Superior temporal gyrus (tissue), 1 donor: ENCODE measurements around the gene RAI2.

Experiments used
- DNase-seq: peaks from one replicate; pipeline ENCODE4 v3.0.0-alpha.2; 2016; ENCODE audit errors: extremely low spot score

RAI2 gene

DNA sequence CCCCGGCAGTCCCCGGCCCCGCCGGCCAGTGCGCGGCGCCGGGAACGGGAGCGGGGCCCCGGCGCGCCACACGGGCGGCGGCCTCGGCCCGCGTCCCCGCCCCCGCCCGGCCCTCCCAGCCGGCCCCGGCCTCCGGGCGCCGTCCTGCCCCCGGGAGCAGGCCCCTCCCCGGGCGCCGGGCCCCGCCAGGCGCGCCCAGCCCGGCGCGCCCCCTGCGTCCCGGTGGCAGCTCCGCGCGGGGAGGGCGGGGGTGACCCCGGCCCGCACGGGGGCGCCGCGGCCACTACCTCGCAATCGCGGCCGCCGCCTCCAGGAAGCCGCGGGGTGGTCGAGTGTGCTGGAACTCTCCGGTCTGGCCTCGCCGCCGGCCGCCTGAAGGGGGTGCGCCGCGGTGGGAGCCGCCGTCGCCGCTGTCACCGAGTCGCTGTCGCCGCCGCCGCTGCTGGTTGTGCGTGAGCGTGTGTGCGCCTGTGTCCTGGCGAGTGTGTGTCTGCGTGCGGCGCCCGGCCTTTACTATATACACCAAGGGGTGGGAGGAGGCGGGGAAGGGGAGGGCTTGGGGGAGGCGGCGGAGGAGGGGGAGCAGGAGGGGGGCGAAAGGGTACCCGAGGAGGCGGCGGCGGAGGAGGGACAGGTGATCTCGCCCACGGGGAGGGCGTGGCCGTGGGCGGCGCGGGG, at the start of gene RAI2:
Gene RAI2, minus strand, starts transcription at position 488 of the 678 bp plus-strand sequence. CDS start 59,288 bp downstream, outside the sequence.
- no peak for DNase-seq

DNA sequence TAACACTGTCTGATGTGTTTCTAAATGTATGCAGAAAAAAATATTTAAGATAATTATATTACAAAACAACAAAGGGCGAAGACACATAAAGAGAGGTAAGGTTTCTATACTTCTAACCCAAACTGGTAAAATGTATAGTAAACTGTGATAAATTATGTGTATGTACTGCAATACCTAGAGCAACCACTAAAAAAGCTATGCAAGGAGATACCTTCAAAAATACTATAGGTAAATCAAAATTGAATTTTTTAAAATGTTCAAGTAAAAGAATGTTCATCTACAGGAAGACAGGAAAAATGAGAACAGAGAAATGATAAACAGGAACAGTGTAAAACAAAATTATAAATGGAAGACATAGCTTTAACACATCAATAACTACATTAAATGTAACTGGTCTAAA, 27.3 kb upstream of the RAI2 start:
- no peak for DNase-seq

DNA sequence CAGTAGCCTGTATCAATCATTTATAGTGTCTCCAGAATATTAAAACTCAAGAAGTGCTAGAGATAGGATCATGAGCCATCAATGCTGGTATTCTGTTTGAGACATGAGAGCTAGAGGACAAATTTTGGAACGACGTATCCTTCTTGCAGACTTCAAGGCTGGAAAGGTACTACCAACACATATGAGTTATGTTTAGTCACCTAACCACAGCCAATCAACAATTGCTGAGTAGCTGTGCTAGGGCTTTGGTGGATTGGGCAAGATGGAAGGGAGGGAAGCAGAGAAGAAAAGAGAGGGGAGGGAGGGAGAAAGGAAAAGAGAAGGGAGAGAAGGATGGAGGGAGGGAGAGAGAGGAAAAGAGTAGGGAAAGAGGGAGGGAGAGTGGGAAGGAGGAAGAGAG, 21.6 kb upstream of the RAI2 start:
- DNase-seq: no peak

DNA sequence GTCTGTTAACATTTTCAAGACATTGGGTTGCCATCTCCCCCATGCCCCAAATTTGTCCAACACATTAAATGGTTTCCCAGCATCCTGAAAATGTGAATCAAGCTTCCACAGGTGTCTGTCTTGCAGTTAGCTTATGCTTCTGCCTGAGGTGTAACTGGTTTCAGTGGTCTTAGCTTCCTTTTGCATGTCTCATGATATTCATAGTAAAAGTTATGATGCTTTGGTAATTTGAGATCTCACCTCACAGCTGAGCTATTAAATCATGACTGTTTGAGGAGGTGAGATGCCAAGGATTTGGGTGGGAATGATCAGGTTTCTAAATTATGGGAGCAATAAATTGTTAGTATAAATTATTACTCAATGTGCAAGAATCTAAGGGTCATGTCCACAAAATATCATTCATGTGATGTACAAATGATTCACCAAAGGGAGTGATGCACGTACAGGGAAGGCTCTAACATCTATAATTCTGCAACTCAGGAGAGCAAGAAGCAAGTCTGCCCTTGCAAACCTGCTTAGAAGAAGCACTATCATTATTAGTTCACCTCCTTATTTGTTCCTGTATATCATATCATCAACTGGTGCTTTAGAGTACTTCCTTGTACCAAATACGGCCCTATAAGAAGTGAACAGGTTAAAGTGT, 17.1 kb upstream of the RAI2 start:
- DNase-seq: no peak

DNA sequence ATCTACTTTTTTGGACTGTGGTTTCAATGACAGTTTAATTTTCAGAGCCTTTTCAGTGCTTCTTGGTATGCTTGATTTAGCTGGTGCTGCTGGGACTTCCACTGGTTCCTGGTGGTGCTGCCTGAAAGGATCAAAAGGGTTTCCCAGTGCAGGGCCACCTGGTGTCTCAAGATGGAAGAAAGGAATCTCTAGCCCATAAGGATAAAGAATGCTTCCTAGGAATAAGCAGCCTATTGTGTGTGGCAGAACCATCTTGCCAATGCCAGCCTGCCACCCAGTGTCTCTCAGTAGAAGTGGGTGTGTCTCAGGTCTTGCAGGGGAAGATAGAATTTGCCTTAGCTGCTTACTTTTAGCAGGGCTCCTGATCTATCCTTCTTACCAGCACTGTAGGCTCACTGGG, 15.0 kb upstream of the RAI2 start:
- no peak for DNase-seq

DNA sequence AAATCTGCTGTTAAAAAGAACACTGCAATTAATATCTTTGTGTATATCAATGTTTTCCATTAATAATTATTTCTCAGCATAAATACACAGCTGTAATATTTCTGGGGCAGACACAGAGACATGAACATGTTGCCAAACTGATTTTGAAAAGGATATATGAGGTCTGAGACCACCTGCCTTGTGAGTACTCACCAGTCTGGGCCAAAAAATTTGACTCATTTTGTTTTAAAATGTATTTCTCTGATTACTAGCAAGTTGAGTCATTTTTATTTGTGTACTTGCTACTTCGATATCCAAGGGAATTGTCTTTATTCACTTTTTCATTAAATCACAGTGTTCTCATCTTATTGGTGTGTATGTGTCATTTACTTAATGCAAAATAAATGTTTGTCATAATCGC, 8.5 kb upstream of the RAI2 start:
- no peak for DNase-seq

DNA sequence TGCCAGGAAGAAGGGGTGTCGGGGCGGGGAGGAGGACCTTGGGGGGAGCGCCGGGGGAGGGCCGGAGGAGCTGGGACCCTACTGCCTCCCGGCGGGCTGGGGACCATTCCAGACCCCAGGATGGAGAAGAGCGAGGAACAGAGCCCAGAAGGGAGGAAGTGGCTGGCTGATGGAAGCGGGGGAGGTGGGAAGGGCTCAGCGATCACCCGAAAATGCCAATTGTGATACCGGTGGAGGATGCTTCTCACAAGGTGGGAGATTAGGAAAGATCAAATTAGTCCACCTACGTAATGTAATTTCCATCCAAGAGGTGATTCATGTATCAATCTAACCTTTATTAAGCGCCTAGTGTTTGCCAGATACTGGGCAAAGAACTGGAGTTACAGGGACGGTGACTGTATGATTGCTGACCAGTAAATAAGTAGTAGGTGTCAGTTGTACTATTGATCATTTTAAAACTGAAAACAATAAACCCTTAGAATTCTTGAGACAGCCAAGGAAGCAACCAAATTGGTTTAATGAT, 452 bp upstream of the RAI2 start:
- DNase-seq: no peak

DNA sequence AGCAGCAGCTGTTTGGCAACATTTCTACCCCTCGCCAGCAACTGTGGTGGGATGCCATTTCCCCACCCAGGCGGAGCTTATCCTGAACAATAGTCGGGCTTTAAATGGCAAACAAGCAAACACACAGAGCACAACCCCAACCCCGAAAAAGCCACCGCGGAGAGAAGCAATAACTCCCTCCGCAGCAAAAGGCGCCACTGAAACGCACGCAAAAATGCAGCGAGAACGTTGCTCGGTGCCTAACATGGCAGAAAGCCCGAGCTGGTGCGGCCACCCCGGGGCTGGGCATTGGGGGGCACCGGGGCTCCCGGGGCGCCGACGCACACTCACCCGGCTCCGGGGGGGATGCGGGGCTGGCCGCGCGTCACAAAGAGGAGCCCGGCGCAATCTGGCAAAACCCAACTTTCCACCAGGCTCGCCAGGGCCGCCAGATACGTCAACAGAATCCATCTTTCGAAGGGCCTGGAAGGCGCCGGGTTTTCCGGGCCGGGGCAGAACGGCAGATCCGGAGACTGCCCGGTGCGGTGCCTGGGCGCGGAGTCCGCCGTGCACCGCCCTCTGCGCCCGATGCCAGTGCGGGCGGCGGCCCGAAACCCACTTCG, 818 bp downstream of the RAI2 start:
- DNase-seq: no peak

DNA sequence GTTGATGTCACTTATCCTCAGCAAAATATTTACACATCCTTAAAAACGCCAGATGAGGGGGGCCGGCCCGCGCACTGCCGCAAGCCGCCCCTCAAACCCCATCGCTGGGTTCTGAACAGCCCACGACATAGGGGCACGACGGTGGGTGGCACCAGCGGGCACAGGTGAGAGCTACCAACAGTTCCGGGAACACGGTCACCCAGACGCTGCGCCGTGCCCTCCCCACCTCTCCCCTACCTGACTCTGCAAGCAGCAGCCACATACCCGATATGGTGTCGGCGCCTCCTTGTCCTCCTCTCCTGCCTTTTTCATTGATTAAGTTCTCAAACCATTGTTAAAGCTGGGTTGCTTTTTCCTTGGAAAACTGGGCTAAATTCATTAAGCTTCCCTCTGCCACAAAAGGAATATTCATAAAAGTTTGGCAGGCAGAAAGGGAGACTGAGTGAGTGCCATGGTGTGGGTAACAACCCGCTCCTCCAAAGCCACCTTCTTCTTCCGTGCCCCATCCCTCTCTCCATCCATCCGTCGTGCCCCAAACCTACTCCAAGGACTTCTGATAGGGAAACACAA, 1.4 kb downstream of the RAI2 start:
- DNase-seq: no peak

DNA sequence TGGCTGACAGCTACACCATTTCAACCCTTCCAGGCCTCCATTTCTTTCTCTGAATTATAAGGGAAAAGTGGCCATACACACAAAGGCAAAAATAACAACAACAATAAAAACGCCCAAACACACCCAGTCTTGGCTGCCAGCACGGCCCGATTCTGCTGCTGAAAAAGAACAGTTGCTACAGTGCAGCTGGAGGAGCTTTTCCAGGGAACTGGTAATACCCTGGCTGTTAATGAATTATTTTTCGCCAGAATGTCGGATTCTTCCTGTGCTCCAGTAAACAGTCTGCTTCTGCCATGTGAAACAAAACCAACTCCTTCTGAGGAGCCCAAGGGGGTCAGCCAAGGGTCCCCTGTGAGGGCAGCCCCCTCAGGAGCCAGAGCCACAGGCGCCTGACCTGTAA, 6.6 kb downstream of the RAI2 start:
- no peak for DNase-seq

DNA sequence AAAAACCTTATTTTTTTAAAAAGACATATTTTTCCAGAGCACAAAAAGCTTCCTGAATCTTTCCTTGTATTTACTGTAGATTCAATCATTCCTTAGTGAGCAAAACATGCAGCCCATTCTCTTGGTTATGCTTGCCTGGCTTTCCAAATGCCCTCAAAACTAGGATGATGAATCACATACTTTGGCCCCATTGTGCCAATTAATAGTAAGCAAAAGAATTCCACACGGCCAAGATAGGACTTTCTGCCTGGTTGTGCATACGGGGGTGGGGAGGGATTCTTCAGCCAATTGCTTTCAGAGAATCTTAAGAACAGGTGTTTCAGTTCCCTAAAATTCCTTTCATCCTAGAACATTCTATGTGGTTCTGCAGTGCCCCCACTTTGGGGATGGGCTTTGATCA, 7.0 kb downstream of the RAI2 start:
- no peak for DNase-seq

DNA sequence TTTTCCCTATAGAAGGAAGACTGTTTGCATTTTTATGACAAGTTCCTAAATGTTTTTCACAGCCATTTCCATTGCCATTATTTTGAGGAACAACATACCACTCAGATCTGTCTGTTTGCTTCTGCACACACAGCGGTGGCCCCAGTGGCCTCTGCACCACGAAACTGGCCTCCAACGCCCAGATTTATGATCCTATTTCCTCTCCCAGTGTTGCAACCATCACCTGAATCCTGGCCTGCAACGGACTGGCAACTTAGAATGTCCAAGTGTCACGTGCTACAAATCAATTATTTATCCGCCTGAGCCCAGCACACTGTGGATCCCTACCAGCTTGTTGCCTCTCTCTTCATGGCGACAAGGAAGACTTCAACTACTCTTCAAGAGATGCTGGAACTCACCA, 9.2 kb downstream of the RAI2 start:
- no peak for DNase-seq

DNA sequence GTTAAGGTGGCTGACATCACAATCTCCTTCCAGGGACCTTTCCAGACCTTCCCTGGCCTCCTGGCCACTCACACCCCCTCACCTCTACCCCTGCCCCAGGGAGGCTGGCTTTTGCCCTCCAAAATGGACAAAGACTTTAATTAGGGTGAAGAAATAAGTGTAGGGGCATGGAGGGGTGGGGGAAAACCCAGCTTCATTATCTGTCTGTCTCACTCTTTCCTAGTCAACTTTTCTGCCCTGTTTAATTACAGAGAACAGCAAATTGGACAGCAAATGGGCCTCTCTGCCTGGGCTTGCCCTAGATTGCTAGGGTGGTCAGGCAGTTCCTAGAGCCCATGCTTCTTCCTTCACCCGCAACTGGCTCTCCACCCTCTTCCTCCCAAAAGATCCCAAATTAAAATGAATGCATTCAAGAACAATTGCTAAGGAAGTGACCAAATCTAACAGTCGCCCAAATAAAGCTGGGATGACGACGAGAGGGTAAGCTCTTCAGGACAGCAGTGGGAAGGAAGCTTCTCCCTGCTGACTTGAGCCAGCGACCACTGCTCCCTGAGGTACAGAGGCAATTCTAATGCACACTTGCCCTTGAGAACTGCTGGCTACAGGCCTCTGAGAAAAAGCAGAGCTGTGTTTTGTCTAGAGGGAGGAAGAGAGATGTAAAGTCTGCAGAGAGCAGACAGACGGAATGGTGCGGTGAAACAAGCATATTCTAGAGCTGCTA, 12.4 kb downstream of the RAI2 start:
- no peak for DNase-seq

DNA sequence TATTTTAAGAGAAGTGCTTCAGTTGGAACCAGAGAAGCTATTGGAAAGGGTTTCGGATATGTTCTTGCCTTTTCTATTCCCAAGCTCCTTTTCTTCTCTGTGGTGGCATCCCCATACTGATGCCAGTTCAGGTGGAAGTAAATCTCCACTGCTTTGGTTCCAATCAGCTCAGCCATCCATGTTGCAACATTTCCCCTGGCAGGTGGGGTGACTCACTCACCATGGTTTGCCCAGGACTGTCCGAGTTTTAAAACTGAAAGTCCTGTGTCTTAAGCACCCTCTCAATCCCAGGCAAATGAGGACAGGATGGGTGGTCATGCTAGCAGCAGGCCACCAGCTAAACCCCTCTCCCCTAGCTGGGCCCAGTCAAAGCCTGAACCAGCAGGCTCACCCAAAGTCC, 15.1 kb downstream of the RAI2 start:
- no peak for DNase-seq

DNA sequence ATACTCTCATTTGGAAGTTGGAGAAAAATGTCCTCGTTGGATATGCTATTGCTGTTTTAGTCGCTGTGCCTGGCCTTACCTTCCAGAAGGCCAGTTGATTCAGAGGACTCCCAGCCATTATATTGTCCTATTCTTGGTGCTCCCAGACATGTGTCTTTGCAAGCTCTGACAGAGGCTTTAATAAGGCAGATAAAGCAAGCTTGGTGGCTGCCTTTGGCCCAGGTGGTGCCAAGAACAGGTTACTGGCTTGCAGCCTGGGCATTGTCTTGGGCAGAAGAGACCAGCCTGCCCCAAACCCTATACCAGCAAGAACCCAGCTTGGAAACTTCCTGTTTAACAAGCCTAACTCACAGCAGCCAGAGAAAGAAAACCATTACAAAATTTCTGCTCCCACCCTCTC, 16.9 kb downstream of the RAI2 start:
- DNase-seq: no peak

DNA sequence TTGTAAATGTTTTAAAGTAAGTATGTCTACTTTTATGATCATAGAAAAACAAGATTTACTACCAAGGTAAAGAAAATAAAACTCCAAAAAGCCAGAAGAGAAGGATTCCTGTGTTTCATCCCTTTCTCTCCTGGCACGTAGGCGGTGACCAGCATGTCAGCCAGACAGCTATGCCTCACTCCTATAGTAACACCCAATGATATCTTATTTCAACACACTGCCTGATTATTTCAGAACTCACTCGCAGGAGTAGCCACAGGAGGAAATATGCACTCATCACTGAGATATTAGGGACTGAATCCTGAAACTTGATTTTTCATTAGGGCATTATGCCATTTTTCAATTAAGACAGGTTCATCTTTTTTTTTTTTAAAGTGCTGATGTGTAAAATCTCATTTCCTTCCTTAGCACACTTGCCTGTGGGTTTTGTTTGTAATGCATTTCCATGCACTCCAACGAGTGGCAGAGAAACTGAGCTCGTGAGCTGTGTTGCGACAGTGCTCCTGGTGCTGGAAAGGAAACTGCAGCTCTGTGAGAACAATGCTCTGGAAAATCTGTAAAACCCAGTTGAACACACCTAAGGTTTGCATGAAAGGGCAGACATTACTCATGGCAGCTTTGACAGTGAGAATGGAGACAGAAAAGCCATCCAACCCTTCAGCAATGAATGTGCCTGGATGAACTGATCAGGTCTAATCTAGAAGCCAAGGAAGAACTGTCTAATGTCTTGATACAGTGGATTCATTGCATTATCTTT, 18.2 kb downstream of the RAI2 start:
- DNase-seq: no peak

DNA sequence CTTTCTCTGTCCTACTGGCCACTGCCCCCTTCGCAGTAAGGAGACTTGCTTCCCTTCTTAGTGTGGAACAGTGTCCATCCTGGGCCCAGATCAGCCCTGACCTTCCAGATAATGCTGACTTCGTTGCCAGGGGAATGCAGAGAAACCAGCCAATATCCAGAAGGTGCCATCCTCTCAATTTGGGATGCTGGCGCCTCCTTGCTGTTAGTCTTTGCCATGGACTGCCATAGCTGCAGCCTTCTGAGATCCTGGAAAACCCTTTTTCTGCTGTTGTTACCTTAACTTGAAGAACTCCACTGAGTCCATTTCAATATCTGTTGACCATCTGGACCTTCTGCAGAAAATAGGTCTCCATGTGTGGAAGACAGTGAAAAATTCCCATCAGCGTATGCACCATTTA, 21.8 kb downstream of the RAI2 start:
- no peak for DNase-seq

DNA sequence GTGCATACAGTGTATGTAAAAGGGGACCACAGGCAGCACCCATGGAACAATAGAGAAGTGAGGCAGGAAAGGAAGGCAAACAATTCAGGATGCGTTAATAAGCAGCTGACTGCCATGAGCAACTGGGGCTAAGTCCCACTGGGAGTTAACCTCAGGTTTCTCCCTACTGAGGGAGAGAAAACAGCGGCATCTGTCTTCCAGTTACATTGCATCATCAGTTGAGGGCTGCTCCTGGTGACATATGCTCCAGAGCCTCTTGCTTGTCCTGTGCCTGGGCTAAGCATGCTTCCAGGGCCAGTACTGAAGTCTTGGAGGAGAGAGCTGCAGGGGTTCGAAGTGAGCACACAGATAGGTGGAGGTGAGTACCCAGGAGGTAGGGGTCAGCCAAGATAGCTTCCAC, 24.3 kb downstream of the RAI2 start:
- DNase-seq: no peak

DNA sequence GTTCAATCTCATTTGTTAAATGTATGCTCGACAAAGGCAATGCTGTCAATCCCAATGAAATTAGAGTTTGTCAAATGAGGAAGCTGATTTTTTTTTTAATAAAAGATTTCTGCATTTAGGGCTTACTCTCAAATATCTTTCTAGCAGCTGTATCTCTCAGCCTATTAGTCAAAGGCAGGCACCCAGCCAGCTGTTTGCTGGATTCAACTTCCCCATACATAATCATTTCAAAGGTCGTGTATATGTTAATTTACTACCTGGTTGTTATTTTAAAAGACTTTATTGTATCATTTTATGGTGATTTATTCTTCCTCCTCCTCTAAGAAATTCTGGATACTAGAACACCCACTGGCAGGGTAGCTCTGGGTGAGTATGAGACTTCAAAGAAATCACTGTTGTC, 27.1 kb downstream of the RAI2 start:
- no peak for DNase-seq

DNA sequence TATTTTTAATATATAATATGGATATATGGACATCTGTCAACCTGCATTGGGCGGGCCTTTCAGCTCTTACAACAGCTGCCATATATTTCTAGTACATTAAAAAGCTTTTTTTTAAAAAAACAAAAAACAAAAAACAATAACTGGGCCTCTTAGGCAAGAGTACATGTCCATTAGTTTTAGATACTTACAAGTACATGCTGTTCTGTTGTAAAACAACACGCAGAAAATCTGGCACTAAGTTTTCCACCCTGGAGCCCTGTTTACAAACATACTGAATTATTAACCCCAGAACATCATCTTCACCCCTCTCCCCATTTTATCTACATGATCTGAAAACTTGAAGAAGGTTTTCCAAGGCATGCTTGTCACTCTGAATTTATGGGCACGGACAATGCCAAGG, 29.8 kb downstream of the RAI2 start:
- DNase-seq: no peak

DNA sequence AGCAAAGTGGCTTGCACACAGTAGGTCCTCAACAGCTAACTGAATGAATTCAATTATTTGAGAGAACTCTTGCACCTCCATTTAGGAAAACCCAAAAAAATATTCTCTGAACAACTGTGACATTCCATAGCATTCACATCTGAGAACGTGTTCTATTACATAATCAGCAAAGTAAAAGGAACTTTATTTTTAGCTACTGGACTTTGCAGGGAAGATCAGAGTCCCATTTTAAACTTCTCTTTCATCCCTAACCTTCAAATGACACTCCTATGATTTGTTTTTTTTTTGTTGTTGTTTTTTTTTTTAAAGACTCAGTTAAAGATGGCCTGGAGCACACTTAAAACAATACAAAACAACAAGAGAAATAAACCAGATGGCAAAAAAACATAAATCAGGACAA, 30.9 kb downstream of the RAI2 start:
- DNase-seq: peak; percentile 11
